ENCODE data around the gene CNNM2.
"Not testable (repeated sequence)": the region's sequence is repeated elsewhere in the genome, so short reads cannot be mapped to it uniquely, and the experiment has no call there.

CNNM2 gene

DNA sequence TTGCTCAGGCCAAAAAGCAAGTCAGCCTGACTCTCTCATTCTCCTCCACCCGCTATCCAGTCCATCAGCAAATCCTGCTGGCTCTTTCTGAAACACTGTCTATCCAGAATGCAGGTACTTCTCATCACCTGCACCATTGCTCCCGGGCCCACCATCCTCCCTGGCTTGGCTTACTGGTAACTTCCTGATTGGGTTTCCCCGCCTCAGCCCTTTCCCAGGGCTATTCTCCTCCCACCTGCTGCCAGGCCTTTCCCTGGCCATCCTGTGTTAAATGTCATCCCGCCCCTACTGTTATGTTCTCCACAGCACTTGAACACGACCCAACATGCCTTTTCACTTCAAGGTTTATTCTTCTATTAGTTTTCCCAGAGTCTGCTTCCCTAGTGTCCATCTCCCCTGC is 124.0 kb downstream of the CNNM2 start:
- DNase-seq, result no peak

DNA sequence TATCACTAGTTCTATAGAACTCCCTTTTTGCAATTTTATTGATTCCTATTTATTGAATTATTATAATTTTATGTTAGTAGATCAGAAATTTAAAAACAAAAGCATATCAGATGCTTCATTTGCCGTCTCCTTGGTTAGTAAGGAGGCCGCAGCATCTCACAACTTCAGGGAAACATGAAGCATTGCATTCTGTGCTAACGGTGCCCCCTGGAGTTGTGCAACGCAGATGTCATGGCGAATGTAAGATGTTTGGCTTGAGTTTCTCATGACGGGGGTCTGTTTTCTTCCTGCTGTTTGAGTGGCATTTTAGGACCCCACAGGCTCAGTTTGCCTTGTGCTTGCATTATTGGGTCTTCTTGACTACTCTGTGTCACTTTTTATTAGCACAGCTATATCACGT is 124.8 kb downstream of the CNNM2 start:
- no peak for DNase-seq

DNA sequence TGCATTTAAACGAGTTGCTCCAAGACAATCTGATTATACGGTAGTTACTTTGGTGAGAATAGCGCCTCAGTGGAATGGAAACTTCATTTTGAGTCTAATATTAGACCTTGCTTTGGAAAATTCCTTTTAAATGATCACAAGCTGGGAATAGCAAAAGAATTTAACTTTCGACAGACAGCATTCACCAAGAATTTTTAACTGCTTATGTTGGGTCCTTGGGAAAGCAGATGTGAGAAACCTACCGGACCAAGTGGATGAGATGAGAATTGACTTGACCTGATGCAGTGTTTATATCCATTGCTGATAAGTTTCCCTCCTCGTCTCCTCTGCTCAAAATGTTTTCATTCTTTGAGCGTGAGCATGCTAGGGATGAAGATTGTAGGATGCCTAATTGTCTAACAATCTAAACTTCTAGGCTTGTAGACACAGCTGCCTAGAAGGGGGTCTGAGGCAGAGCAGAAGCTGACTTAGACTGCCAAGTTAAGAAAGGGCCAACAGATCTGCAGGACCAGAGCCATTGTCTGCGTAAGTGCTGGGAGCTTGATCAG is 126.9 kb downstream of the CNNM2 start:
- DNase-seq, result no peak

DNA sequence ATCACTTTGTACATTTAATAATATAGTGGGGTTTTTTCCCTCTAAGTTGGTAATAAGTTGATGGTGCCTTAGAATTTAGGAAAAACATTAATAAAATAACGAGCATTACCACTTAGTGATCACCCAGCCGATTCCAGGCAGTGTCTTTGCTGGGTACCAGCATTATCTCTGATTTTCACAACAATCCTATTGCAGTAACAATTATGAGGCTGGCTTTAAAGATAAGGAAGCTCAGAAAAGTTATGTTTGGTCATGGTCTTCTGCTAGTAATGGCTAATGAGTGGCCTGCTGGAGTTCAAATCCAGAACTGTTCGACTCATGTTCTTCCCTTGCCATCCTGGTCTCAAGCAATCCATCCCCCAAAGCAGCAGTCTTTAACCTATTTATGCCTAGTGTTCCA is 127.9 kb downstream of the CNNM2 start:
- no peak for DNase-seq

DNA sequence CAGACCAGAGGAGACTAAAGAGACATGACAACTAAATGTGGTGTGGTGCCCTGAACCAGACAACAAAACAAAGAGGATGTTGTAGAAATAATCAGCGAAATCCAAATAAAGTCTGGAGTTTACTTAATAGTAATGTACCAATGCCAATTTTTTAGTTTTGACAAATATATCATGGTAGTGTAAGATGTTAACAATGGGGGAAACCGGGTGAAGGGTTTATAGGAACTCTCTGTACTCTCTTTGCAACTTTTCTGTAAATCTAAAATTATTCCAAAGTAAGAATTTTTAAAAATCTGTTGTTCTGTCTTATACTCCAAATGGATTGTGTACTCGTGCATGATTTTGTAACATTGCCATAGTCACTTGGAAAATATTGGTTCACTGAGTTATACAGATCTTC is 129.3 kb downstream of the CNNM2 start:
- no peak for DNase-seq

DNA sequence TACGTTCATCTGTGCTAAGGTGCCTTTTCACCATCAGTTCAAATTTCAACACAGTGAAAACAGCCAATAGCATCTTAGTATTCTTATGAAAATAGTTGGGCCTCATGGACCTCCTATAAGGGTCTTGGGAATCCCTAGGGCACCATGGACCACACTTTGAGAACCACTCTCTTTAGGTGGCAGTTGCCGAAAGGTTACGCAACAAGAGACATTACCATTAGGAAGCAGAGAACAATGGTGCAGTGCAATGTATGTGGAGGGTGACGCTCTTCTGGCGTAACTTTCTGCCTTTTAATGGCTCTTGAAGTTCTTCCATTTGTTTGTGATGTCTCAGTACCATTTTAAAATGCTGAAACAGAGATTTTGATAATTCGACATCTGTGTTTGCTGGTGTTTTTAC is 131.1 kb downstream of the CNNM2 start:
- DNase-seq, result no peak

DNA sequence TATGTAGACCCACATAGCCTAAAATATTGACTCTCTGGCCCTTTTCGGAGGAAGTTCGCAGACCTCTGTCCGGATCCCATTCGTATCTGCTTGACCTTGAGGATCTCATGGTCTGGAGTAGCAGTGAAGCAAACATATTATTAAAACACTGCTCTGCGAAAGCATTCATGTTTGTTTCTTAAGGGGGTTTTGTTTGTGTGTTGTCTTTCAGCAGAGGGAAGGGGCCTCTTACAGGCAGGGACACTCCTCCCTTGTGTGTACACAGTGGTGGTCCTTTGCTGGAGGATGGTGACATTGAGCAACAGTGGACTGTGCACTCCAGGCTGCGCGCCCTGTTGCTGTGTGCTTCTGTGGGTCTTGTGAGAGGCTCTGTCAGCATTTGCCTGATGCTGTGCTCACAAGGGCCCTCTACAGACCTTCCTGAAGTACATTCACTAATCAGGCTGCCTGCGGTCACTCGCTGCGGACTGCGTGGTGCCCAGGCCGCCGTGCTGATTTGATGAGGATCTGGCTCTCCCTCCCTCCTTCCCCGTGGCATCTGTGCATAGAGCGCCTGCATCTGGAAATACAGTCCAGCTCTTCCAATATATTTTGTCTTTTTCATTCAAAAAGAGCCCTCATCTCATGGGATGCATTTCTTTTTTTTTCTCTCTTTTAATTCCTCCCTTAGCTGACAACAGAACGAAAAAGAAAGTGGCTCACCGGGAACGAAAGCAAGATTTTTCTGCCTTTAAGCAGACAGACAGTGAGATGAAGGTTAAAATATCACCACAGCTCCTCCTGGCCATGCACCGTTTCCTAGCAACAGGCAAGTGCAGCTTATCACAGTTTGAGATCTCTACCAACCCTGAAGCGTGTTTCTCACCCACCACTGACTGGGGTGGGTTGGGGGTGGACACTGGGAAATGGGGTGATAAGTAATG is 135.8 kb downstream of the CNNM2 start:
- no peak for DNase-seq

DNA sequence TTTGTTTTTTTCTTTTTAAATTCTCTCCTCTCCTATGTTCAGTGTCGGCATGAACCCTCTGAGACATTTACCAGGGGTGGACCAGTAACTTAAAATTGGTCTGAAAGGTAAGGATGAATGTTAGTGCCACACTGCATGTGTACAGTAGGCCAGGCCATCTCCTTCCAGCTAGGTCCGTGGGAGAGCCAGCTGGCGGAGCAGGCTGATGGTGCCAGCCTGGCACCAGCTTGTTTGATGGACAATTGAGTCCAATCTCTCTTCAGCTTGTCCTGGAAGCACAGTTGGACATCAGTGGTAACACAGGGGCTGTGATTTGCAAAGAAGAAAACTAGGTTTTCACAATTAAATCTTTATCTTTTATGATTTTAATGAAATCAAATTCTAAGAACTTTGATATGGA is 136.5 kb downstream of the CNNM2 start:
- no peak for DNase-seq

DNA sequence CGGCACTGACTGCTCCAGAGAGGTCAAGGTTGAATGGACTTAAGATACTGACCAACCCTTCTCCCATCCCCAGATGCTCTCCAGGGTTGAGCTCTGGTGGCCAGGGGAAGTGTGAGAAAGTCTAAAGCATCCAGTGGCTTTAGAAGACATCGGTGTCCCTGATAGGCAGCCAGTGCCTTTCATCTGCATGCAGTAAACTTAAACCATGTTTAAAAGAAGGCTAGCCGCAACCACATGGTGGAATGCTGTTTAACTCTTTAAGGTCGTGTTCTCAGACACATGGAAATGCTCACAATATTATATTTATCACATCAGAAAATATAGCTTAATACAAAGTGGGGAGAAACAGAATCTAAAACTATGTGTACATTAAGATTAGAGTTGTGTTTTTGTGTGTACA is 137.0 kb downstream of the CNNM2 start:
- DNase-seq, result no peak

DNA sequence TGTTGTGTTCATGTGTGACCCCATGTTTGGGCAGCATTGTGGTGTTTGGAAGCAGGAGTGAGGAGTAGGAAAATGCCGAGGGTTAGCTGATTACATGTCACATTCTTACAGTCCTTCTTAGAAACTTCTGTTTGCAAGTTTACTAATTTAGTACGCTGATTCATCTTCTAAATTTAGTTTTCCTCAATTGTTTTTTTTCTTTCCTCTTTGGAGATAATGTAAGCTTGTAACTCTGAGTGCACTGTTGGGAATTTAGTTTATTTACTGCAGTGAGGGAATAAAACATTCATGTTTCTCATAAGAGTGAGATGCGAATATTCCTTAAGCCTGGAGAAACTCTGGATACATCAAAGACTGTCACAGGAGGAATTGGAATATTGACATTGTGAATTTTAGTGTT is 139.9 kb downstream of the CNNM2 start:
- DNase-seq, result no peak

DNA sequence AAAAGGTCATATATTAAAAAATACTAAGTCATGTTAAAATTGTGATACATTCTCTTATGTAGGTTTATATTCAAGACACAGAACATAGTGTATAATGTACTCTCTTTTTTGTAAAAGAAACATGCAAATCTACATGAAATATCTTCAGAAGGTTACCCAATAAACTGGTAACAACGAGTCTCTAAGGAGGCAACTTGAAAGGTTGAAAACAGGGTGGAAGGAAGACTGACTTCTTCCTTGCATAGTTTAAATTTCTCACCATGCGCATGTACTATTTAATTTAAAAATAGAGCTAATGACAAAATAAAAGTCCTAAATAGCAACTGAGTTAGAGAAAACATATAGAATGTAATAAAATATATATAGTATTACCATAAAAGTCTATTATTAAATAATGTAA is 142.5 kb downstream of the CNNM2 start:
- DNase-seq, result no peak

DNA sequence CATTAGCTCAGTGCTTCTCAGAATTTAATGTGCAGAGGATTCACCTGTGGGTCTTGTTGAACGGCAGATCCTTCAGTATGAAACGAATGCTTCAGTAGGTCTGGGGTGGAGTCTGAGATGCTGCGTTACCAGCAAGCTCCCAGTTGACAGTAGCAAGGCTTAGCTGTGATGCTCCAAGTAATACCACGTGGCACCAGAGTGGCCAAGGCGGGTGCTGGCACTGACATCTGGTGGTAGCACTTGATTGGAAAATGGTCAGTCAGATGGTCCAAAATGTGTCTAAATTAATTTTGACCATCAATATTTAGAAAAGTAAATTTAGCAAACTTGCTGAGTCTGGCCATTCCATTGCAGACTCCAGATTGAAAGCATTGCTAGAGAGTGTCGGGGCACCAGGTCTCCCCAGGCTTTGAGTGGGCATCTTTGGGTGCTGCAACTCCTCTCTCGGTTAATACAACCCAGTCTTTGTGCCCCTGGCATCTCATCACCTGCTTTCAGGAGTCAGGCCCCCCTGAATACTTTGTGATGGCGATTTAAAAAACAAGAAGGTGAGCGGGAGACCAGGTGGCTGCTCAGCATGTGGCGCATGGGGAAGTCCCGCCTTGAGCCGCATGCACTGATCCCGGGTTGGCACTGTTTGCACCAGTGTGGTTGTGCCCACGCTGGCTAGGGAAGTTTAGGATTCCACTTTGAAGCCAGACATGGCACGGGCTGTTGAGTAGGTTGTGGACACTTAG is 144.9 kb downstream of the CNNM2 start:
- DNase-seq, result no peak

DNA sequence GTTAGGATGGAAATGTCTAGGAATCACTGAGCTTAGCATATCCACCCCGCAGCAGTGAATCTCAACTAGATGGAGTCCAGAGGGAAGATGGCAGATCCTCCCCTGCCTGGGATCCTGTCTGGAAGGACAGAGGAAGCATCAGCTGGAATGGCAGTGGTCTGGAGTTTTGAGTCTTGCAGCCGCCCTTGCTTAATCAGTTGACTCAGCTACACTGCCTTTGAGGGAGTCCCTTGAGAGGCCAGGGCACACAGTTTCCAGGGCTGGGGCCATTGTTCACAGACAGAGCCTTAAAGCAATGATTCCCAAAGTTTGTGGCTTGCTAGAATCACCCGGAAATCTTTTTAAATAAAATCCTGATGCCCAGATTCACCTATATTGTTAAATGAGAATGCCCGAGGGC is 146.9 kb downstream of the CNNM2 start:
- no peak for DNase-seq

DNA sequence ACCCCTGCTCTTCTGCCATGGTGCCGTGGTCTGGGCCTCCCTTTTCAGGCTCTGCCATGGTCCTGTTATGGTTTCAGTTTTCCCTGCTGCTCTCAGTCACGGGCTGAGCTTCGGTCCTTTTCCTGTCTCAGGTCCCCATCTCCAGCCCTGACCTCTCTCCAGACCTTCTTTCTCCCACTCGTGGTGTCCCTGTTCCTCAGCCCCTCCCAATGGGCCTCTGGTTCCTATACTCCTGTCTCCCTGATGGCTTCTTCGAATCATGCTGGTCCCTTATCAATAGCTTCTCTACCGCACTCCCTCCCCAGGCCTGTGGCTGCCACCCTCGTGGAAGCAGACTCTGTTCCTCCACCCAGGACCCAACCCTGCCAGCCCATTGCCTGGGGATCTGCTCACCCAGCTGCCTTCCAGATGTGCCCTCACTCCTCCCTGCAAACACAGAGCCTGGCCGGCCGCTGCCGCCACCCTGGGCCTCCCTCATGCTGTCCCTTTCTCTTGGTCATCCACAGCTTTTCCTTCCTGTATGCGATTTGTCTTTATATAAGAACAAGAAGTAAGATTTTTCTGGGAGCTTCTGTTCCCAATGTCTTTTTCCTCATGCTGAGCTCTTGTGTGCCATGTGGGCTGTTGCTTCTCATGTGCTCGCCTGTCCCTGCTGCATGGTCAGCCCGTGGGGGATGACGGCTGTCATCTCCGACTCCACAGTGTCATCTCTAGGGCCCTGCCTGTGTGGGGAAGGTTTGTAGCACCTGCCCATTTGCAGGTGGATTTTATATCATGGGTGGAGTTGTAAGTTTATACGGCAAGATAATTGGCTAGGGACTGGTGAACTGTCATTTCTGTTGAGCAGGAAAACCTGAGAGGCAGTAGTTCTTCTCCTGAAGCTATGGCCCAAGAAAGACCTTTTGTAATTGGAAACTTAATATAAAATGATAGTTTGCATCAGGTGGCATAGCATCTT is 148.3 kb downstream of the CNNM2 start:
- no peak for DNase-seq

DNA sequence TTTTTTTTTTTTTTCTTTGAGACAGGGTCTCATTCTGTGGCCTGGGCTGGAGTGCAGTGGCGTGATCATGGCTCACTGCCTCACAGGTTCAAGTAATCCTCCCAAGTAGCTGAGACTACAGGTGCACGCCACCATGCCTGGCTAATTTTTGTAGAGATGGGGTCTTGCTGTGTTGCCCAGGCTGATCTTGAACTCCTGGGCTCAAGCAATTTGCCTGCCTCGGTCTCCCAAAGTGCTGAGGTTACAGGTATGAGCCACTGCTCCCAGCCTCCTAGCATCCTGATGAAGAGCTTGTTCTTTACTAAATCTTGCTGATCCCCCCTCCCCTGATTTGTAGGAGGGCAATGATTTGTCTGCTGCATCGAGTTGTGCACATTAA is 149.0 kb downstream of the CNNM2 start:
- not testable (repeated sequence) for DNase-seq

DNA sequence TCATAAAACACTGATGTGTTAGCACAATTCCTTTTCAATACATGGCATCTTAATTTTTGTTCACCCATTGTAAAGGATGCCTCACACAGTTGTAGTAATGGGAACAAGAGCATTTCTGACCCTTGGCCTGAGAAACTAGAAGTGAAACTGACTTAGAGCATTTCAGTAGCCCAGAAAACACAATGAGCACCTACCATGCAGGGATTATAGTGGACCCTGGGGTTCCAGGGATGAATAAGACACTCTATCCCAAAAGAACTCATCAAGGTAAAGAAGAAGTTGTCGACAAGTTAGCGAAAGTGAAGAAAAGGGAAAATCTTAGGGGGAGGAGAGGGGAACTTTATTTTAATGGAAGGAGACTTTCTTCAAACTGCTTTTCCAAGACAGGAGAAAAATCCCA is 149.4 kb downstream of the CNNM2 start:
- DNase-seq, result no peak

DNA sequence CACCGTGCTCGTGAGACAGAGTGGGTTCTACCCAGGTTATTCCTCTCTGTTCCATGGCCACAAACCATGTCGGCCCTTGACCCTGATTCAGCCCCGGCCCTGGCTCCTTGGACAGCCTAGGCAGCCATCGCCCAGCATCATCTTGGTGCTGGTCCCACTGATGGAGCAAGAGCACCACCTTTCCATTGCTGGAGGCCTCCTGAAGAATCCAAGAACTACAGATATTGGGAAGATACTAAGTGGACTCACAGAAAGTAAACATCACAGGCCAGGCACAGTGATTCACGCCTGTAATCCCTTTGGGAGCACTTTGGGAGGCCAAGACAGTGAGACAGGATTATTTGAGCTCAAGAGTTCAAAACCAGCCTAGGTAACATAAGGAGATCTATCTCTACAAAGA is 149.9 kb downstream of the CNNM2 start:
- no peak for DNase-seq

DNA sequence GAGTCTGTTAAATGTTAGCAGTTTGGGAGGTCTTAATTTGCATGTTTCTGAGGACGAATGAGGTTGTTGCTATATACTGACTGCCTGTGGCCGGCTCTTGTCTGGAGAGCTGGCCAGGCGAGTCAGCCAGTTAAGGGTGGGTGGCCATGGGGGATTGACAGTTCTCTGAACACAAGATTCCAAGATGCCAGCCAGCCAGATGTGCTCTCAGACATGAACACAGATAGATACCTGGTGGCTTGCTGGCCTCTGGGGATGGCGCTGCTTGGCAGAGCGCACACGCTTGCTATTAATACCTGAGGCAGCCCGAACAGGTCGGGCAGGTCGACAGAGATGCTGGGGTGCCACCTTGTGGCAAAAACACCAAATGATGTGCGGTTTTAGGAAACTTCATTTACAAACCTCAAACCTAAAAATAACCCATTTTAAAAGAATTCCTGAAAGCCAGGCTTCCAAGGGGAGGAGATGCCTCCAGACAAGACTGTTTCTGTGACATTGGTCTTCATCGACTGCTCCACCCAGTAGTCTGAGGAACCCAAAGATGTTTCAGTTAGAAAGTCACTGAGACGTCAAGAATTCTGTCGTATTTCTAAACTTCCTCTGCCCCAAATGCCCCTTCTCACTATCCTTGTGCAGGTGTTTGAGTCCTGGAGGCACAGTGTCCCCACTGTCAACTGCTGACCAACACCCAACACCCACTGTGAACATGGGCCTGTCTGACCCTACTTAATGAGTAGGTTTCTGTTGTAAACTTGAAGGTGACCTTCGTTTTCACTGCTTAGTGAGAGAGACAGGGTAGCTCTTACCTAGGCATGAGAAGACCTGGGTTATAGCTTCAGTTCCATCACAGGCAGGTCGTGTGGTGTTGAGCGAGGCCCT is 151.6 kb downstream of the CNNM2 start:
- peak; percentile 21 to 30 for DNase-seq

DNA sequence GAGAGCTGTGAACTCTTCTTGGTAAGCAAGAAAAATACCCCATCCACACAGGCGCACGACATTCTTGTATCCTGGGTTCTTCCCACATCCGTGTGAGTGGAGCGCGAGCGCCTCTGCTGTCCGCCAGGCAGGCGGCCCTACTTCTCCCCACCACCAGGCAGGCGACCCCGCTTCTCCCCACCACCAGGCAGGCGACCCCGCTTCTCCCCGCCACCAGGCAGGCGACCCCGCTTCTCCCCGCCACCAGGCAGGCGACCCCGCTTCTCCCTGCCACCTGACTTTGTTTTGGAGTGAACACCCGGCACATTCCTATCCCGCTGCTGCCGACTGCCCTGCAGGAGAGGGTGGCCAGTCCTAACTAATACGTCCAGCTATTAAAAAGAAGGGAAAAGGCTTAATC is 154.2 kb downstream of the CNNM2 start:
- DNase-seq, result no peak

DNA sequence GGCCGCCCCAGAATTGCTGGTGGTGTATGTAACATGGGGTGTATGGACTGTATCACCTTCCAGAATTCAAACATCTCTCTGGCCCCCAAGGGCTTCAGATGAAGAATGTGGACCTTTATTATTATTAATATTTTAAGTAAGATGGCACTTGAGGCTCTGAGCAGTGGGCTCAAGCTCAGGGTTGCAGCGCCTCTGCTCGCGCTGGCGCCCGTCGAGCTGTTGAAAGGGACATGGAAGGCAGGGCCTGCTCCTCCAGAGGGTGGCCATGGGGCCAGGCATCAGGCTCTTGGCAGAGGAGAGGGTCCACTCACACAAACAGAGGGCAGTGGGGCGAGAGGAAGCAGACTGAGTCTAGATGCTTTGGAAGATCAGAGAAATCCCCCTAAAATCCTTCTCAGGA is 154.8 kb downstream of the CNNM2 start:
- no peak for DNase-seq

DNA sequence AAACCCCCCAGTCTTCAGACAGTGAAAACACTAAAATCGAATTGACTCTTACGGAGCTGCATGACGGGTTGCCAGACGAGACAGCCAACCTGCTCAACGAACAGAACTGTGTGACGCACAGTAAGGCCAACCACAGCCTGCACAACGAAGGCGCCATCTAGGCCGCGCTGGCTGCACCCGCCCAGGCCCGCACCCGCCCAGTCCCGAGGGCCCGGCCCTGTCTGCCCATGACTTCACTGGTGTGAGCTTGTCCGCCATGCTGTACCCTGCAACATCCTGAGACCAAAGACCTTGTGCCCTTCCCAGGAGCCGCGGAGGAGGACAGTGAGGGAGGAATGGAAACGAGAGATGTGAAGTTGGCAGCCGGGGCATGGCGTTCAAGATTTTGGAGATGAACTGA is 158.9 kb downstream of the CNNM2 start:
- DNase-seq, result no peak

Data from AML-193 (cell line).